Activated CD4-positive, alpha-beta T cell treated with anti-CD3 and anti-CD28 coated beads, Interleukin-10, Interleukin-2, amounts not matched to agents 100 ng/mL and 50 ng/mL, durations not matched to agents 16 hours and 8 hours (primary cell): ENCODE measurements around the gene ATXN7L3.
"Not testable (repeated sequence)": the region's sequence is repeated elsewhere in the genome, so short reads cannot be mapped to it uniquely, and the experiment has no call there.

Experiments used
- DNase-seq: peaks from one replicate; pipeline ENCODE4 v3.0.0-alpha.2; 2020

ATXN7L3 gene

GRCh38 chr17:44199553-44200477 lies at the start of gene ATXN7L3:
TSS of gene ATXN7L3 (minus strand) at chr17:44199884. CDS start at chr17:44198070, 1,814 bp downstream.
- peak; percentile 100 for DNase-seq

GRCh38 chr17:44247876-44248736 lies 48.4 kb upstream of the ATXN7L3 start:
- no peak for DNase-seq

- no peak for DNase-seq
These were observed 47.8 kb upstream of the ATXN7L3 start for GRCh38 chr17:44247440-44247841.

- no peak for DNase-seq
These were observed 41.5 kb upstream of the ATXN7L3 start for GRCh38 chr17:44241106-44241624.

- not testable (repeated sequence) for DNase-seq
These were observed 38.2 kb upstream of the ATXN7L3 start for GRCh38 chr17:44237886-44238285.

- no peak for DNase-seq
These were observed 36.8 kb upstream of the ATXN7L3 start for GRCh38 chr17:44236444-44236991.

GRCh38 chr17:44235583-44235936 lies 35.9 kb upstream of the ATXN7L3 start:
- no peak for DNase-seq

- DNase-seq, result no peak
These were observed 33.9 kb upstream of the ATXN7L3 start for GRCh38 chr17:44233582-44233981.

- no peak for DNase-seq
These were observed 32.4 kb upstream of the ATXN7L3 start for GRCh38 chr17:44232061-44232460.

GRCh38 chr17:44230140-44230539 lies 30.5 kb upstream of the ATXN7L3 start:
- DNase-seq, result no peak

- no peak for DNase-seq
These were observed 29.4 kb upstream of the ATXN7L3 start for GRCh38 chr17:44229090-44229489.

- DNase-seq, result no peak
These were observed 23.9 kb upstream of the ATXN7L3 start for GRCh38 chr17:44223541-44224071.

GRCh38 chr17:44222112-44222869 lies 22.6 kb upstream of the ATXN7L3 start:
- DNase-seq, result peak; percentile 68

- no peak for DNase-seq
These were observed 22.1 kb upstream of the ATXN7L3 start for GRCh38 chr17:44221862-44222111.

- DNase-seq, result peak; percentile 79
These were observed 21.6 kb upstream of the ATXN7L3 start for GRCh38 chr17:44221084-44221861.

GRCh38 chr17:44220213-44221083 lies 20.8 kb upstream of the ATXN7L3 start:
- DNase-seq, result peak; percentile 63

- peak; percentile 69 for DNase-seq
These were observed 20.0 kb upstream of the ATXN7L3 start, which contains the start of gene UBTF for GRCh38 chr17:44219616-44220212. TSS of gene UBTF (minus strand) at chr17:44219675. CDS start at chr17:44218229, 1,446 bp downstream.

GRCh38 chr17:44219108-44219615 lies 19.5 kb upstream of the ATXN7L3 start:
- peak; percentile 79 for DNase-seq

GRCh38 chr17:44218344-44219107 lies 18.8 kb upstream of the ATXN7L3 start:
- peak; percentile 93 for DNase-seq
